ENCODE data around the gene OTOG.

OTOG gene

DNA sequence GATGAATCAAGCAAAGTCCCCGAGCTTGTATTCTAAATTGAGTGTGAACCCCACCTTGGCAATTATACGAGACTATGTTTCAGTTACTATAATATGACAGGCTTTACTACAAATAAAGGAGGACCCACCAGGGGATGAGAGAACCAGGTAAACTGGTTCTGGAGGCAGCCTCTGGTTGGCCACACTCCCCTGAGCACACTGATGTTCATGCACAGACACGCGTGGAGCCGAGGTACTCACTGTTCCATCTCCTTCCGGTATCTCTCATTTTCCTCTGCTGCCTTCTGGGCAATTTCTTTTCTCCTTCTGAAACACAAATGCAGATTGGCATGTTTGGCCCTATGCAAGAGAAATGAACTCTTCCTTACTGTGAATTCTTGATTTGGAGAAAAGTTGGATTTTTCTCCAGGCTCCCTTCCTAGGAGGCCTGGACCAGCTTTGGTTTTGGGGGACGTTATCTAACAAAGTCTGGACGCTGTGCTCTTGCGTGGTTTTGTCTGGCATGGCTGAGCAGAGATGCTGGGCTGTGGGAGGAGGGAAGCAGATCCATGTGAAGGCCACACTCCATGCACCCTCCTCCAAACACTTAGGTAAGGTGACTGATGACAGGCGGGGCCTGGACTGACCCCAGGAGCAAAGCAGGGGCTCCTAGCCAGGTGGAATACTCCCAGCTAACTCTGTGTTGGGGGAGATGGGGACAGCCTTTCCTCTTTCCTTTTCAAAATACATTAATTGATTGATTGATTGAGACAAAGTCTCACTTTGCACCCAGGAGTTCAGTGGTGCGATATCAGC lies 25.8 kb upstream of the OTOG start:
- TF ChIP-seq EZH2phosphoT487 (conservative IDR thresholded peaks at IDR 0.05; ENCODE audit: low read length), result no peak
- TF ChIP-seq, protein P1, sequence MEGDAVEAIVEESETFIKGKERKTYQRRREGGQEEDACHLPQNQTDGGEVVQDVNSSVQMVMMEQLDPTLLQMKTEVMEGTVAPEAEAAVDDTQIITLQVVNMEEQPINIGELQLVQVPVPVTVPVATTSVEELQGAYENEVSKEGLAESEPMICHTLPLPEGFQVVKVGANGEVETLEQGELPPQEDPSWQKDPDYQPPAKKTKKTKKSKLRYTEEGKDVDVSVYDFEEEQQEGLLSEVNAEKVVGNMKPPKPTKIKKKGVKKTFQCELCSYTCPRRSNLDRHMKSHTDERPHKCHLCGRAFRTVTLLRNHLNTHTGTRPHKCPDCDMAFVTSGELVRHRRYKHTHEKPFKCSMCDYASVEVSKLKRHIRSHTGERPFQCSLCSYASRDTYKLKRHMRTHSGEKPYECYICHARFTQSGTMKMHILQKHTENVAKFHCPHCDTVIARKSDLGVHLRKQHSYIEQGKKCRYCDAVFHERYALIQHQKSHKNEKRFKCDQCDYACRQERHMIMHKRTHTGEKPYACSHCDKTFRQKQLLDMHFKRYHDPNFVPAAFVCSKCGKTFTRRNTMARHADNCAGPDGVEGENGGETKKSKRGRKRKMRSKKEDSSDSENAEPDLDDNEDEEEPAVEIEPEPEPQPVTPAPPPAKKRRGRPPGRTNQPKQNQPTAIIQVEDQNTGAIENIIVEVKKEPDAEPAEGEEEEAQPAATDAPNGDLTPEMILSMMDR (IDR thresholded peaks at IDR 0.05; ENCODE audit: insufficient read depth, low read length, poor library complexity, severe bottlenecking), result no peak
- Histone ChIP-seq H2AFZ (ENCODE audit: low read depth, low read length, severe bottlenecking) (no peak overlapping the region), H3K4me3 (ENCODE audit: insufficient read depth, low read length, poor library complexity, severe bottlenecking) (no peak overlapping the region), H3K27ac (ENCODE audit: low read depth, low read length) (no peak overlapping the region), H3K4me2 (ENCODE audit: low read depth, low read length, poor library complexity, severe bottlenecking) (no peak overlapping the region), H3K9ac (ENCODE audit: low read length) (no peak overlapping the region), H4K20me1 (ENCODE audit: low read depth, low read length) (no peaks in the 10 kb centered on the region), H3K36me3 (ENCODE audit: low read length) (no peaks in the 10 kb centered on the region), H3F3A (ENCODE audit: insufficient read depth) (no peaks in the 10 kb centered on the region), H3K9me3 (ENCODE audit: insufficient read depth, low read length) (no peaks in the 10 kb centered on the region), H3K27me3 (ENCODE audit: low read length) (no peaks in the 10 kb centered on the region), H3K9me2 (replicated peaks; ENCODE audit: insufficient read depth, low read length) (no peaks in the 10 kb centered on the region), H3K79me2 (ENCODE audit: insufficient read depth, low read length) (no peaks in the 10 kb centered on the region)

DNA sequence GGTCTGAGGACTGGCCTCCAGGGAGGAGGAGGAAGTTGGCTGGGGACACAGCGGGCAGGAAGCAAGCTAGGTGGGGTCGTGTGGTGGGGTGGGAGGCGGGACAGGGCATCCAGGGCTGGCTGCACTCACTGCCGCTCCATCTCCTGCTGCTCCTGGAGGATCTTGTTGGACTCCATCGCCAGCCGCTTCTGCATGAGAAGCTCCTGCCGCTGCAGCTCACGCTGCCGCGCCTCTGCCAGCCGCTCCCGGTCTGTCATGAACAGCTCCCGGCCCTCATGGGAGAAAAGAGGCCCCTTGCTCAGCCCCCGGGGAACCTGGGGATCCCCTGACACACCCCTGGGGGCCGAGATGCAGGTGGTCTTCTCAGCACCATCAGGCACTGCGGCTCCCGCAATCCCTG lies 24.4 kb upstream of the OTOG start:
- Histone ChIP-seq H3K9ac (ENCODE audit: low read length) (no peak overlapping the region), H3K9me2 (replicated peaks; ENCODE audit: insufficient read depth, low read length) (no peaks in the 10 kb centered on the region), H3K27me3 (ENCODE audit: low read length) (no peaks in the 10 kb centered on the region), H3K4me2 (ENCODE audit: low read depth, low read length, poor library complexity, severe bottlenecking) (no peak overlapping the region), H3K4me3 (ENCODE audit: insufficient read depth, low read length, poor library complexity, severe bottlenecking) (no peak overlapping the region), H4K20me1 (ENCODE audit: low read depth, low read length) (no peaks in the 10 kb centered on the region), H3K36me3 (ENCODE audit: low read length) (no peaks in the 10 kb centered on the region), H3F3A (ENCODE audit: insufficient read depth) (no peaks in the 10 kb centered on the region), H2AFZ (ENCODE audit: low read depth, low read length, severe bottlenecking) (no peak overlapping the region), H3K79me2 (ENCODE audit: insufficient read depth, low read length) (no peaks in the 10 kb centered on the region), H3K9me3 (ENCODE audit: insufficient read depth, low read length) (no peaks in the 10 kb centered on the region), H3K27ac (ENCODE audit: low read depth, low read length) (no peak overlapping the region)
- TF ChIP-seq, protein P1 (IDR thresholded peaks at IDR 0.05; ENCODE audit: insufficient read depth, low read length, poor library complexity, severe bottlenecking), result no peak
- no peak for TF ChIP-seq EZH2phosphoT487 (conservative IDR thresholded peaks at IDR 0.05; ENCODE audit: low read length)

DNA sequence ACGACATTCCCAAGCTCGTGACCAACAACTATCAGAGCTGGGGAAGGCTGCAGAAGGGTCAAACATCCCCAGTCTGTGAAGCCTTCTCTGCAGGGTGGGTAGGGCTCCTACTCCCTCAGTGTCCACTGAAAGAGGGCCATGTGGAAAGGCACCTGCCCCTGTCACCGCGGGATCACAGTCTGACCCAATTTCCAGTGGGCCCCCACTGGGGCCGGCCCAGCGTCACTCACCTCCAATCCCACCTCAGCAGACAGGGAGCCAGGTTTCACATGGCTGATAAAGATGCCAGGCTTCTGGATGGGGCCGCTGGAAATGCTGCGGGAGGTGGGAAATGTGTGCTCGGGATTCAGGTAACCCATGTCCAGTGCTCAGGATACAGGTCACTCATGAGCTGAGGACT lies 22.8 kb upstream of the OTOG start:
- no peak overlapping the region for H3K4me2 ChIP-seq (ENCODE audit: low read depth, low read length, poor library complexity, severe bottlenecking)
- no peaks in the 10 kb centered on the region for H3K9me3 ChIP-seq (ENCODE audit: insufficient read depth, low read length)
- no peaks in the 10 kb centered on the region for H3K27me3 ChIP-seq (ENCODE audit: low read length)
- H3F3A ChIP-seq (ENCODE audit: insufficient read depth), result no peaks in the 10 kb centered on the region
- H3K36me3 ChIP-seq (ENCODE audit: low read length), result no peaks in the 10 kb centered on the region
- TF ChIP-seq, protein P1 (IDR thresholded peaks at IDR 0.05; ENCODE audit: insufficient read depth, low read length, poor library complexity, severe bottlenecking), result no peak
- TF ChIP-seq EZH2phosphoT487 (conservative IDR thresholded peaks at IDR 0.05; ENCODE audit: low read length), result no peak
- H3K79me2 ChIP-seq (ENCODE audit: insufficient read depth, low read length), result no peaks in the 10 kb centered on the region
- no peaks in the 10 kb centered on the region for H3K9me2 ChIP-seq (replicated peaks; ENCODE audit: insufficient read depth, low read length)
- no peak overlapping the region for H3K4me3 ChIP-seq (ENCODE audit: insufficient read depth, low read length, poor library complexity, severe bottlenecking)
- H2AFZ ChIP-seq (ENCODE audit: low read depth, low read length, severe bottlenecking), result no peak overlapping the region
- no peak overlapping the region for H3K9ac ChIP-seq (ENCODE audit: low read length)
- no peak overlapping the region for H3K27ac ChIP-seq (ENCODE audit: low read depth, low read length)
- H4K20me1 ChIP-seq (ENCODE audit: low read depth, low read length), result no peaks in the 10 kb centered on the region

Data from SU-DHL-6 (cell line).